Middle frontal gyrus (tissue), 1 donor: ENCODE measurements around the gene LHX4.
"Not testable (repeated sequence)": the region's sequence is repeated elsewhere in the genome, so short reads cannot be mapped to it uniquely, and the experiment has no call there.

Source experiments
- DNase-seq: peaks from one replicate; pipeline ENCODE4 v3.0.0-alpha.2; 2015; ENCODE audit warnings: low spot score; ENCODE audit errors: extremely low spot score

Gene LHX4

DNA sequence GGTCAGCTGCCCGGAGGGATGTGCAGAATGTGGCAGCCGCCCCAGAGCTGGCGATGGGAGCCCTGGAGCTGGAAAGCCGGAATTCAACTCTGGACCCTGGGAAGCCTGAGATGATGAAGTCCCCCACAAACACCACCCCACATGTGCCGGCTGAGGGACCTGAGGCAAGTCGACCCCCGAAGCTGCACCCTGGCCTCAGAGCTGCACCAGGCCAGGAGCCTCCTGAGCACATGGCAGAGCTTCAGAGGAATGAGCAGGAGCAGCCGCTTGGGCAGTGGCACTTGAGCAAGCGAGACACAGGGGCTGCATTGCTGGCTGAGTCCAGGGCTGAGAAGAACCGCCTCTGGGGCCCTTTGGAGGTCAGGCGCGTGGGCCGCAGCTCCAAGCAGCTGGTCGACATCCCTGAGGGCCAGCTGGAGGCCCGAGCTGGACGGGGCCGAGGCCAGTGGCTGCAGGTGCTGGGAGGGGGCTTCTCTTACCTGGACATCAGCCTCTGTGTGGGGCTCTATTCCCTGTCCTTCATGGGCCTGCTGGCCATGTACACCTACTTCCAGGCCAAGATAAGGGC is 33.5 kb upstream of the LHX4 start:
- DNase-seq, result no peak

DNA sequence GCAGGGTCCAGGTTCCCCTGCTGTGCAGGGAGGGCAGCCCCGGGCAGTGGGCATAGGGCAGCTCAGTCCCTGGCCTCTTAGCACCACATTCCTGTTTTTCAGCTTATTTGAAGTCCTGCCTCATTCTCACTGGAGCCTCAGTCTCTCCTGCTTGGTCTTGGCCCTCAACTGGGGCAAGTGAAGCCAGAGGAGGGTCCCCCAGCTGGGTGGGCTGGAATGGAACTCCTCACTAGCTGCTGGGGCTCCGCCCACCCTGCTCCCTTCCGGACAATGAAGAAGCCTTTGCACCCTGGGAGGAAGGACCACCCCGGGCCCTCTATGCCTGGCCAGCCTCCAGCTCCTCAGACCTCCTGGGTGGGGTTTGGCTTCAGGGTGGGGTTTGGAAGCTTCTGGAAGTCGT is 32.8 kb upstream of the LHX4 start:
- DNase-seq, result no peak

DNA sequence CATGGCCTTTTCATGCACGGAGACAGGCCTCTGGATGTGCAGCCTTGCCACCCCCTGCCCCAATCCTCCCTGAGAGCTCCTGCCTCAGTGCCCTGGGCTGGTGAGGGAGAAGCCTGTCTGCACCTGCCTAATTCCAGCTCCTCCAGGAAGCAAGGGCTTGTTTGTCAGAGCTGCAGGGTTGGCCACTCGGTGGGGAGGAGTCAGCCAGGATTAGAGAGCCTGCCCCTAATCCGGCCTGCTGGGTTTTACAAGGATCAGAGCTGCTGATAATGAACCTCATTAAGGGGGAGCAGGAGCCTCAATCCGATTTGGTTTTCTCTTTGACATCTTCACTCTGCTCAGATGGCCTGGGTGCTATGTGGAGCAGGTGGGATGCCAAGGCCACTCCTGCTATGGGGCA is 31.9 kb upstream of the LHX4 start:
- DNase-seq, result no peak

DNA sequence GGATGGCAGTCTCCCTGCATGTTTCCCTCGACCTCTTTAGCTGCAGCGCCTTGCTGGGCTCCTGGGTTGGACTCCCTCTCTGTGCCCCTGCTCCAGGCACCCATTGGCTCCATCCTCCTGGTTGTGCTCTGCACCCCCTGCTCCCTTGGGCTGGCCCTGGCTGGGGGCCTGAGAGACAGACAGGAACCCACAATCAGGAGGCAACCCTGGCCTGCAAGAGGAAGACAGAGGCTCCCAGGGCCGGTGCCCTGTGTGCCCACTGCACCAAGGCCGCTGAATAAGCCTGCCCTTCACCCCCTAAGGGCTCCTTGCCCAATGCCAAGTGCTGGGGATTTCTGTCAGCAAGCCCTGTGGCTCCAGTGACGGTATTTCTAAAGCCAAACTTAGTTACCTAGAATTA is 31.5 kb upstream of the LHX4 start:
- DNase-seq, result no peak

DNA sequence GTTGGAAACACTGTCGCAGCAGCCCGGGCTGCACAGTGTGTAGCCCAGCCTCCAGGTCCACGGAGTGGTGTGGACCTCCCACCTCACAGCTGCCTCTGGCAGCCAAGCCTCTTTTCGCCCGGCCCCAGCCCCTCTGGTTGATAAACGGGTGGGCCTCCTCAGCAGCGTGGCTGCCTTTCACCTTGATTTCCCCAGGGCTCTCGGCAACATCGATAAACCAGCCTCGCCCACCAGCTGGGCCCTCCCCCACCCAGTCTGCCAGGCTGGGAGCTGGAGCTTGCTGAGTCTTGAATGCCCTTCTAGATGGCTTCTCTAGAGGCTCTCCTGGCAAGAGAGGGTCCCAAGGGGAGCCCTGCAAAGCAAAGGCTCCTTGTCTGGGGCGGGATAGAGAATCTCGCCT is 31.0 kb upstream of the LHX4 start:
- DNase-seq, result no peak

DNA sequence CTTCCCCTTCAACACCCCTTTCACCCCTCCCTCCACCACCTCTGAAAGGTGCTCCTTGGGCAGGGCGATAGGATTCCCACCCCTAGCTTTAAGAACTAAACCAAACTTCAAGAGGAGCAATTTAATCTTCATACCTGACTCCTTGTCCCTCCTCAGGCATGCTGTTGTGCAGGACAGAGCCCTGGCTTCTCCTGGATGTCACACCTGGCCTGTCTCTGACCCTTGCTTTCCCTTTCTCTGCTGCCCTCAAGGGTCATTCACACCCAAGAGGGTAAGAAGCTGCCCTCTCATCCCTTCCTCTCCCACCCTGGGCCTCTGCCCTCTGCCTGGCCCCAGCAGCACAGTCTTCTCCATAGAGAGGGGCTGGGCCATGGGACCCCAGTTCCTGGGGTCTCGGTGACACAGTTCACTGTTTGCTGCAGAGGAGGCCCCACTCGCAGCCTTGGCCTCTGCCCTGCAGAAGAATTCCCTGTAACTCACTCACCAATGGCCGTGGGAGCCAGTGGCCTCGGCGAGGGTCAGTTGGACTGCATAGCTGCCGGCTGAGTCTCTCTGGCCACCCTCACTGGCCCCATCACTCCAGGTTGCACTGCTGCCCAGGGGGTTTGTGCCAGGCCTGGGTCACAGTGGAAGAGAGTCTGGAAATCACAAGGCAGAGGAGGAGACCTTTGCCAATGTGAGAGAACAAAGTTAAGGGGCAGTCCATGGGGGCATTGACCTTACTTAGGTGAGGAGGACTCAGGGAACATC is 28.4 kb upstream of the LHX4 start:
- DNase-seq, result no peak

DNA sequence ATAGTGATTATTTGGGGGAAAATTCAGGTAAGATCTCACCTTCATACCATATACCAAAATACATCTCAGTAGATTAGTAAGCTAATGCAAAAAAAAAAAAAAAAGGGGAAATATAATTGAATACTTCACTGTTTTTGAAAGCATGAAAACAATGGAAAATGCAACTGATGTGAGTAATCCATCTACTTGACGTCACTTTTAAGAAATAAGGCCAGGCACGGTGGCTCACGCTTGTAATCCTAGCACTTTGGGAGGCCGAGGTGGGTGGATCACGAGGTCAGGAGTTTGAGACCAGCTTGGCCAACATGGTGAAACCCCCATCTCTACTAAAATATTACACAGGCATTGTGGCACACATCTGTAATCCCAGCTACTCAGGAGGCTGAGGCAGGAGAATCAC is 27.5 kb upstream of the LHX4 start:
- DNase-seq, result not testable (repeated sequence)

DNA sequence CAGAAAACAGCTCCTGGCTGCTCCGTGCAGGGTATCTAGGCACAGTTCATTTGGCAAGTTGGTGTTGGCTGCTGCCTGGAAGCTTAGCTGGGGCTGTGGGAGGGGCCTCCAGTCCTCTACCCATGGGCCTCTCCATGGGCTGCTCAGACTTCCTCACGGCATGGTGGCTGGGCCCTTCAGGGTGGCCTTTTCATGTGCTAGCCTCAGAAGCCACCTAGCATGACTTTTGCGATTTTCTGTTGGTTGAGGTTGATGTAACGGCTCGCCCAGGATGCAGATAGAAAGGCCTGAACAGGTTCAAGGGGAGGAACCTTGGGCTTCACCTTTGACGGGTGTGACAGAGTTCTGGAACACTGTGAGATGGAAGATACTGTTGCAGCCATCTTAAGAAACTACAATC is 25.8 kb upstream of the LHX4 start:
- no peak for DNase-seq

DNA sequence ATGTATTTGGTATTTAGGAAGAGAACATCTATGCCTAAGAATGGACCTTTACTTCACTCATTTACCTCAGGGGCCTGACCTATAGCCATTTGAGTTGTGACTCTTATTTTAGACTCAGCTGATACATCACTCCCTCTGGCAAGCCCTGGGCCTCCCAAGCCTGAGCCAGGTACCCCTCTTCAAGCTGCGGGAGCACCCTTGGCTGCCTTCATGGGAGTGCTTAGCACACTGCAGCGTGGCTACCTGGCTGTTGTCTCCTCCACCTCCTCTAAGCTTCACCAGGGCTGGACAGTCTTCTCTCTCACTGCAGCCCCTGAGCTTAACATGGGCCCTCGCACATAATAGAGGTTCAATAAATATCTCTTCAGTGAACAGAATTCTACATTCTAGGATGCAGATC is 23.5 kb upstream of the LHX4 start:
- DNase-seq, result no peak

DNA sequence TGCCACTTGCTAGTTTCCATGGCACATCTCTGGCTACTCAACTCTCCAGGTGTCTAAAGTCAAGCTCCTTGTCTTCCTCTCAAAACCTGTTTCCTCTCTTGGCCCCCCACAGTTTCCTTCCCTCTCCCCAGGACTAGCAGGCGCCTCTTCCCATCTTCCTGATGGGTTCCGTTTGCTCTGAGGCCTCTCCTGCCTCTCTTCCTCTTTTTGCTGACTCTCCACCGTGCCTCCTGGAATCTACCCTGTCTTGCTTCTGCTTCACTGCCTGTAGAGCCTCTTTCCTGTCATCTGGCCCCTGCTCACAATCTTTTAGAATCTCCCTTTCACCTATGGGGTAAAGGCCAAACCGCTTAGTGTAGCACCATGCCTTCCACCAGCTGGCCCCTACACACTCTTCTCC is 21.8 kb upstream of the LHX4 start:
- DNase-seq, result no peak

DNA sequence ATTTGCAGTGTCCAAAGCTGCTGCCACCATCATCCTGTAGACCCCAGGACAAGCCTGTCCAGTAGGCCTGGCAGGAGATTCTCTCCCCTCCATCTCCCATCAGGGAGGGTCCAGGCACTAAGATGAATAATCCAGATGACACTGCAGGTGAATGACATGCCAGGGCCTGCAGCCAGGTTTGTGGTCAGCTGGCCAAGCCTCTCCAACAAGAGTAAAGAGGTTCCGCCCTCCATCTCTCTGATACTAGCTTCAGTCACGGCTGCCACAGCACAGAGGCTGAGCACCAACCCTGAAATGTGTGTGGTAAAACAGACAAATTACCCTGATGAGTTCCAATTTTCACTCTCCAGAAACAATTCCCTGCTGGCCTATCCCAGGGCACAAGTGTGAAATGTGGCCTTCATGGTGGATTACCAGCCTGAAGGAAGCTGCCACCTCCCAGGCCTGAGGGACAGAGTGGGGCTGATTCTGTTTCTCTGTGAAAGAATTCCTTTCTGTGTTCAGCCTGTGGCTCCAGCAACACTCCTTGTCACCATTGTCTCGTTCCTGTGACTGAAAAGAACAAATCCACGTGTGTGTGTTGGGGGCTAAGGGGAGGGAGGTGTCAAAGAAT is 19.9 kb upstream of the LHX4 start:
- DNase-seq, result no peak

DNA sequence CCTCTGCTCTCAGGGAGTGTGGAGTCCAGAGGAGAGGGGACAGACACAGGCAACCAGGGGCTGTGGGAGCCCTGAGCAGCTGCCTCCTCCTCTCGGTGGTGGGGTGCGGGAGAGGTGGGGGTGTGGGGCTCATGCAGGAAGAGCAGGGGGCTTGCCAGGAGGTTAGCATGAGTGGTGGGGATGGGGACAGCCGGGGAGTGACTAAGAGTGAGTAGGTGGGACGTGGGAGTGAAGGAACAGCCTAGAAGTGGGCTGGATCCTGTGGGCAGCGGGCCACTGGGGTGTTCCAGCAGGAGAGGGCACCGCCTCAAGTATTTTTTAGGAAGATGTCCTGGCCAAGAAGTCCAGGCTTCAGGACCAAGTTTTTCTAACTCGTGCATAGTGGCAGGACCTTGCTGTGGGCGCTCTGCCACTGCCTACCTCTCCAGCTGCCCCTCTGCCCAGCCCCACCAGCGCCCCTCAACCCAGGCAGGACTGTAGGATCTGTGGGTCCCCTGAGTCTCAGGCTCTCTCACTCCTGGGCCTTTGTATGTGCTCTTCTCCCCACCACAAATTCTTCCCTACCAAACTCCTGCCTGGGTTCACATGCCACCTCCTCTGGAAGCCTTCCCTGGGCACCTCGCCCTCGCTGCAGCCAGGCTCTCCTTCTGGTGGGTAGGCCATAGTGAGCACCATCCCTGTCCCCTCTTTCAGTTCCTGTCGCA is 18.8 kb upstream of the LHX4 start:
- DNase-seq, result no peak

DNA sequence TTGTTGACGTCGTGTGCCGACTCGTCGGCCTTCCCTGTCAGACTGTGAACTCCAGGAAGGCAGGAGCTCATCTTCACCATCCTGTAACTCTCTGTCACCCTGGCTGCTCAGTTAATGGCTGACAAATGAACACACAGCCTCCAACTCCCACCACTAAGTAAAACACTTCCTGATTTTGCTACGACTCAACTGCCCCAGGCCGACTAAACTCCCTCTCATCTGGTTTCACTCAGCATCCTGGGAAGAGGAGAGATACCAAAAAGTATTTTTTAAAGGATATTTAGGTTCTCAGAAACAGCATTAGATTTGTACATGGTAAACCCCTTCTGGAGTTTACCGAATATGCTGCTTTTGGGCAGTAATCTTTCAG is 18.2 kb upstream of the LHX4 start:
- DNase-seq, result no peak

DNA sequence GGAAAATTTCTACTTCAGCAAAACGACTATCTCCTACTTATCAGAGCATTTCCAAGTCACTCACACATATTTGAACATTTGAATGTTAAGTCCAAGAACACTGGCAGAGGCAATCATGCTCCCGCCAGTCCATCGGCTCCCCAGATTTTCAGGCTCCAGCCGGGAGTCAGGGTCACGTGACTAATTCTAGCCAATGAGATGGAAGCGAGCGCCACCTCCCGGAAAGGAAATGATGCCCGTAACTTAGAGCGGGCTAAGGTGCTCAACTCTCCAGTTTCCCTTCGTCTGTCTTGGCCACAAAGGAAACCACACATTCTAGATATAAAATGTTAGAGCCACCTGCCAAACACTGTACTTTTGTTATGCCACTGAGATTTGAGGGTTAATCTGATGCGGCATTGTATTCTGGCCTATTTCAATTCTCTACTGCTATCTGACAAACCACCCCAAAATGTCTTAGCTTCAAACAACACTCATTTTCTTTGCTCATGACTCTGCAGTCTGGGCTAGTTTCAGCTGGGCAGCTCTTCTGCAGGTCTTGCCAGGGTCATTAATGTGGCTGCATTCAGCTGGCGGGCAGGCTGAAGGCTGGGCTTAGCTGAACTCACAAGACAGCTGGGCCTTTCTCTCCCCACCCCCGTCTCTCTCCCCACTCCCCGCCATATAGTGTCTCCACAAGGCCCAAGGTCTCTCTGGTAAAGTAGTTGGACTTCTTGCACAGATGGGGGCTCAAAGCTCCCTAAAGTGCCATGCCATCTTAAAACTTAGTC is 16.5 kb upstream of the LHX4 start:
- DNase-seq, result no peak

DNA sequence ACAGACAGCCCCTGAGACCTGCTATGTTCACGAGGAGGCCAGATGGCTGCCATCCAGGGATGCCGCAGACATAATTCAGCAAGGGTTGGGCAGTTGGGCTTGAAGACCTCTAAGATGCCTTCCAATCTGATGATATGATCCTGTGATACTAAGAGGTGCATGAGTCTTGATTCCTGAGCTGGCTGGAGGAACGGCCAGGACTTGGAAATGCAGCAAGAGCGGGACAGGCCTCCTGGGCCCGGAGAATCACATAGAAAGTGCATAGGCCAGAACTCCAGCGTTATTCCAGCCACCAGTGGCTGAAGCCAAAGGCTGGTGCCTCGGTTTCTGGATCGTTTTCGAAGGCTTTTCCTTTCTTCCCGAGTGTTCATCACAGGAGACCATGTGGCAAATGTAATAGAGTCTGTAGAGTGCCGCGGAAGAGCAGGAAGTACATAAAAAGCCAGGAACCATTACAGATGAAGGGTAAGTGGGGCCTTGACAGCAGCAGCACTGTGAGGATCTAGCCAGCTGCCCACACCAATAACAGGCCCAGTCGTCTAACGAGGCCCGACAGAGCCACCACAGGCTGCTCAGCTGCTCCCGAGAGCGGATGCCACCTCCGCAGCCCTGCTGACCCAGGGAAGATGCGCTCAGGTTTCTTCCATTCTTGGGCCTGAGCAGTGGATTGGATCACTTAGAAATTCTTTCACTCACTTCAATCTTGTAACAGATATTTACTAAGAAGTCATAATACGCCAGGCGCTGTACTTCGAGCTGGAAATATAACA is 14.0 kb upstream of the LHX4 start:
- DNase-seq, result no peak

DNA sequence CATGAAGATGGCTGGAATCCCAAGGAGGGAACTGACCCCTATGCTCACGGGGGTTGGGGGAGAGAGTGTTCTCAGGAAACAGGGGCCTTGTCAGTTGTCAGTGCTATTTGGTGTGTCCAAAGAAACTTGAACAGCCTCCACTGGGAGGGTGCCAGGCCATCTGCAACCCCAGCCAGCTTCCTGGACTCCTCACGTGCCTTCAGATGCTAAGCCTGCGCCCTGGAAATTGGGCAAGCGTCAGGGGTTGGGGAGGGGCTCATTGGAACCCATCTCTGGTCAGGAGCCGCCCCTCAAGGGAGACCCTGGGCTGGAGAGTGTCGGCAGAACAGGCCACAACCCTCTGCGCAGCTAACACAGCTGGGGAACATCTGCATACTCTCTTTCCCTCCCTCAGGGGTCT is 13.1 kb upstream of the LHX4 start:
- DNase-seq, result no peak

DNA sequence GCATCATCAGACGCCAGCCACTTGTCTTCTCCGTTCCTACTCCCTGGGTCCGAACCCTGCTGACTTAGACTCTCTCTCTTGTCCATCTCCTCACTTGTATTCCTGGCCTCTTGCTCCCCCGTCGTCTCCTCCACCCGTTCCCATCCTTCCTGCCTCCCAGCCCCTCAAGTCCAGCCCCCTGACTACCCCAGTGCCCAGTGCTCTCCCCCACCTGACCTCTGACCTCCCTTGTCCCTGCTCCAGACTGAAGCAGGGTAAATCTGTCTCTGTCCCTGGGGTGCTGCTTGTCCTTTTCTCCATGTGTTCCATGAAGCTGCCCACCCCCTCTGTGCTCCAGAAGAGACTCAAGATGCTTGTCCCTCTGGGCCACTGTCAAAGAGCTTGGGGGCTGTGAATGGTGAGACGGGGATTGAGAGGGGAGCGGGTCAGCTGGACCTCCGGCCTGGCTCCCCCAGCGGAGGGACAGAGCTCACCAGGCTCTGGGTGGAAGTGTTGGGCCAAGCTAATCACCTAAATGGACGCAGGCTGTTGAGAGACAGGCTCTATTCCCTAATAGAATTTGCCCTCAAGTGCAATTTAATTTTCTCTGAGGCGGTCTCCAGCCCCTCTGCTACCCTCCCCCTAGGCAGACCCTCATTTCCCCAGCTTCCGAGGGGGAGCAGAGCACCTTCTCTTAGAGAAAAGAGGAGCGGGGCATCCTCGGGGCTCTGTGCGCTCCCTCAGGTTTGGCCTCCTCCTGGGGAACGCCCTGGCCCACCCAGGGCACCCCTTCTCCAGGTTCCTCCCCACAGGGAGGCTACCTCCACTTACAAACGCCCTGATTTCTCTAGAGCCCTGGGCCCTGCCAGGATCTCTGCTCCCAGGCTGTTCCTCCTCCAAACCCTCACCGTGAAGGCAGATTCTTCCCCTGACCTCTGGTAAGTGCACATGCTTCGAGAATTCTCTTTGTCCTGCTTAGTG is 11.0 kb upstream of the LHX4 start:
- no peak for DNase-seq

DNA sequence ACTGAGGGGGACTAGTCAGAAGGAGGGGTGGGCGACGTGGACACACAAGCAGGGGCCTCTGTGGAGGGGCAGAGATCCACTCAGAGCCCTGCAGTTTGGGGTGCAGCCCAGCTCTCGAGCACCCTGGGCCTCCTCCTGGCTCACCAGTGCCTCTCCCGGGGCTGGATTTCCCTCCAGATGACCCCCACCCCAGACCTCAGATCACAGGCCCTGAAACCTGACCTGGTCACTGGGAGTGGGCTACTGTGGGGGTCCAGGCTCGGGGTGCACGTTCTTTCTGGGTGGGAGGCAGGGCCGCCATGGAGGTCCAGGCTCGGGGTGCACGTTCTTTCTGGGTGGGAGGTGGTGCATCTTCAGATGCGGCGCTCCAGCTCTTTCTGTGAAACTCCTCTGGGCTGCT is 10.3 kb upstream of the LHX4 start:
- no peak for DNase-seq

DNA sequence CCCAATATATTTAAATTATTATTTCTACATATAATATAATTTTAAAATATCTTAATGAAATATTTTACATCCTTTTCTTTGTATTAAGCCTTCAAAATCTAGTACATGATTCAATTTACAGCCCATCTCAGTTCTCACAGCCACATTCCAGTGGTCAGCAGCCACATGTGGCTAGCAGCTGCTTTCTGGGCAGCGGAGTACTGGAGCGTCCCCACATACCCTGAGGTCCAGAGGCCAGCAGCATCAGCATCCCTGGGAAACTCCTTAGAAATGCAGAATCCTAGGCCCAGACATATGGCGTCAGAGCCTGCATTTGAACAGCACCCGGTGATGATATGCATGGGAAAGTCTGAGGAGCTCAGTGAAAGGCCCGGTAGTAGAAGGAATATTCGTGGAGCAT is 8.6 kb upstream of the LHX4 start:
- DNase-seq, result no peak

DNA sequence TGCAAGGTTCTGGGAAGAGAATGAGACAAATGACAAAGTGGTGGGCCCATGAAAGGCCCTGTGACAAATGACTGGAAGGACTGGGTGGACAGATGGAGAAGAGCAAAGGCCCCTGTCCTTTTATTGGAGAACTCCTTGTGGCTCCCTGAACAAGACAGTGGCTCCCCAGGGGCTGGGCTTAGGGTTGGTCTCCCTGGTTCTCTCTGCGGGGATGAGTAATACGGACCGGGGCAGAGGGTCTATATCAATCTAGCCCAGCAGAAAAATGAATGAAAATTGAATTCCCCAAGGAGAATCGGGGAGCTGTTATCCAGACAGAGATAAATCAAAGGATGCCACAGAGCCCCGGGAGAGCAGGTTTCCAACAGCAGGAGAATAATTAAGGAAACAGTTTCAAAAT is 5.2 kb upstream of the LHX4 start:
- no peak for DNase-seq
